A549 (cell line): ENCODE results near the gene CMTM5.

Source experiments
- CEBPB ChIP-seq, 2 experiments: fragments of >200 bp in 1 of 2; sonication (Bioruptor Twin) in 1 of 2; formaldehyde crosslinking in 1 of 2; IDR thresholded peaks; 2 replicates each; pipeline ENCODE4 v1.6.1; 2012 to 2016
- CTCF ChIP-seq: fragments of >200 bp; sonication (Bioruptor Twin); formaldehyde crosslinking; IDR thresholded peaks from 3 replicates; pipeline ENCODE4 v1.5.1; 2016
- HDAC2 ChIP-seq: fragments of 200-600 bp; sonication (generic); IDR thresholded peaks from 2 replicates; pipeline ENCODE4 v1.6.1; 2016
- JUNB ChIP-seq: fragments of >200 bp; sonication (Bioruptor Twin); formaldehyde crosslinking; IDR thresholded peaks from 2 replicates; pipeline ENCODE4 v1.6.1; 2016
- MAX ChIP-seq: IDR thresholded peaks from 2 replicates; pipeline ENCODE4 v1.6.1; 2012
- MYC ChIP-seq: IDR thresholded peaks from 2 replicates; pipeline ENCODE4 v1.6.1; 2012; ENCODE audit warnings: mild to moderate bottlenecking, inconsistent platforms, low read length, improper control_type of control experiment, borderline replicate concordance
- NPAS2 ChIP-seq: fragments of 250-450 bp; sonication (Bioruptor Pico); IDR thresholded peaks from 2 replicates; pipeline ENCODE4 v1.8.0; 2022; ENCODE audit warnings: mild to moderate bottlenecking, moderate library complexity, borderline replicate concordance
- PBX3 ChIP-seq: IDR thresholded peaks from 2 replicates; pipeline ENCODE4 v1.6.1; 2012
- POLR2A ChIP-seq: IDR thresholded peaks from 2 replicates; pipeline ENCODE4 v1.6.1; 2012; ENCODE audit warnings: mild to moderate bottlenecking, low read length
- REST ChIP-seq: fragments of 200-600 bp; sonication (generic); IDR thresholded peaks from 2 replicates; pipeline ENCODE4 v1.6.1; 2016; ENCODE audit warnings: antibody characterized with exemption, mild to moderate bottlenecking, moderate library complexity
- TP53 ChIP-seq: fragments of 250-450 bp; sonication (Bioruptor Pico); IDR thresholded peaks from 2 replicates; pipeline ENCODE4 v1.5.0; 2021; ENCODE audit warnings: mild to moderate bottlenecking, moderate library complexity
- USF2 ChIP-seq: fragments of 450-650 bp; IDR thresholded peaks from 2 replicates; pipeline ENCODE4 v1.6.1; 2014; ENCODE audit warnings: antibody characterized with exemption
- ZFP36 ChIP-seq: fragments of 450-650 bp; IDR thresholded peaks from 2 replicates; pipeline ENCODE4 v1.6.1; 2014; ENCODE audit warnings: borderline replicate concordance; ENCODE audit not compliant: partially characterized antibody

- TF ChIP-seq CTCF (no peak), POLR2A (no peak), TP53 (CRISPR knock-in tag) (no peak), MYC (no peak), PBX3 (no peak), ZFP36 (no peak), REST (no peak), JUNB (no peak), MAX (no peak), CEBPB (IDR thresholded peaks at IDR 0.05) (no peak), USF2 (no peak), NPAS2 (CRISPR knock-in tag) (no peak), HDAC2 (no peak)
These were observed 31.4 kb downstream of the CMTM5 start for GRCh38 chr14:23408307-23408630.
